ENCODE data around the gene CPNE5.

- TF ChIP-seq CTCF (IDR thresholded peaks at IDR 0.05) (no peak), POLR2A (IDR thresholded peaks at IDR 0.05) (no peak)
These were observed 120.7 kb downstream of the CPNE5 start for GRCh38 chr6:36718560-36718959.

Data from ovary (tissue), 3 donors.